HCT116 (cell line): ENCODE results near the gene GNB5. TPM values are rescaled to one million over a fixed set of nuclear protein-coding genes. Genes with fewer than 3 reads are reported as not detected.

Experiments used
- ATAC-seq: fragments of 200-7000 bp; cut with Tn5 transposase; 2 replicates; pipeline ENCODE4 v1.9.1; 2020; ENCODE audit warnings: mild to moderate bottlenecking, moderate library complexity
- BruUV-seq: library from RNA; stranded (reverse); fragments of 400-500 nt; replicated peaks from 2 replicates; lab custom pipeline; 2021; lab: Mats Ljungman, UMichigan
- CTCF ChIA-PET: fragments of 300-600 bp; sonication (Branson Sonifier 250); formaldehyde crosslinking; loops from one replicate; lab custom pipeline; 2021; ENCODE audit warnings: antibody characterized with exemption; lab: Charles Lee
- POLR2A ChIA-PET: fragments of 300-600, 350-600 bp; sonication (Branson Sonifier 250); formaldehyde crosslinking; loops from one replicate; lab custom pipeline; 2021; ENCODE audit warnings: antibody characterized with exemption; lab: Charles Lee
- RAD21 ChIA-PET, 2 experiments: fragments of 300-600 bp; sonication (Branson Sonifier 250); formaldehyde crosslinking; loops; one replicate each; lab custom pipeline; 2023; ENCODE audit warnings: low total read pairs in 2 of 2; ENCODE audit not compliant: uncharacterized antibody in 2 of 2, unreplicated experiment in 2 of 2, low non-redundant PET in 1 of 2; lab: Charles Lee
- DNase-seq: peaks from one replicate; pipeline ENCODE4 v3.0.0-alpha.2; 2010; ENCODE audit warnings: low read depth, low spot score
- H2AFZ ChIP-seq: fragments of 200-600 bp; shearing (Covaris generic), sonication (generic); 2 replicates; pipeline ENCODE4 v1.6.1; 2017; ENCODE audit warnings: low read depth, mixed run types, mixed read lengths, antibody characterized with exemption, low read length; ENCODE audit not compliant: poor library complexity, severe bottlenecking
- H3K27ac ChIP-seq: 2 replicates; pipeline ENCODE4 v1.5.1; 2012; ENCODE audit warnings: low read depth, low read length
- H3K27me3 ChIP-seq: fragments of 200-600 bp; sonication (generic); 2 replicates; pipeline ENCODE4 v1.6.1; 2016; ENCODE audit warnings: mixed run types, low read length, mixed read lengths; ENCODE audit not compliant: insufficient read depth
- H3K36me3 ChIP-seq, 2 experiments: fragments of 200-500 bp in 1 of 2; fragments of 200-600 bp in 1 of 2; sonication (Bioruptor generic) in 1 of 2; sonication (generic) in 1 of 2; 2 replicates each; pipeline versions ENCODE4 v1.5.1 to v1.6.1; 2014 to 2016; ENCODE audit warnings: low read length in 2 of 2, inconsistent platforms in 1 of 2, mixed read lengths in 1 of 2, mixed run types in 1 of 2; ENCODE audit not compliant: insufficient read depth in 2 of 2, control insufficient read depth in 1 of 2
- H3K4me1 ChIP-seq, 2 experiments: fragments of 200-600 bp in 1 of 2; sonication (generic) in 1 of 2; 2 replicates each; pipeline versions ENCODE4 v1.5.1 to v1.6.1; 2012 to 2017; ENCODE audit warnings: low read length in 2 of 2, inconsistent platforms in 1 of 2, mild to moderate bottlenecking in 1 of 2, mixed read lengths in 1 of 2, mixed run types in 1 of 2, moderate library complexity in 1 of 2; ENCODE audit not compliant: insufficient read depth in 2 of 2, control insufficient read depth in 1 of 2
- H3K4me2 ChIP-seq: fragments of 200-600 bp; sonication (generic); 2 replicates; pipeline ENCODE4 v1.6.1; 2017; ENCODE audit warnings: mixed run types, low read length, mixed read lengths
- H3K4me3 ChIP-seq, 2 experiments: fragments of 200-600 bp in 1 of 2; sonication (generic) in 1 of 2; replicated peaks in 1 of 2; 2 replicates each; pipeline ENCODE4 v1.5.1; 2011 to 2016; ENCODE audit warnings: low read length in 2 of 2, control low read depth in 1 of 2, low read depth in 1 of 2, mild to moderate bottlenecking in 1 of 2, mixed read lengths in 1 of 2, mixed run types in 1 of 2
- H3K79me2 ChIP-seq: fragments of 200-600 bp; sonication (generic); 2 replicates; pipeline ENCODE4 v1.6.1; 2017; ENCODE audit warnings: mild to moderate bottlenecking, mixed run types, low read length, moderate library complexity, mixed read lengths; ENCODE audit not compliant: insufficient read depth
- H3K9ac ChIP-seq: fragments of 200-600 bp; sonication (generic); 2 replicates; pipeline ENCODE4 v1.6.1; 2016; ENCODE audit warnings: low read length, mixed read lengths
- H3K9me2 ChIP-seq: fragments of 200-600 bp; sonication (generic), shearing (Covaris generic); 2 replicates; pipeline ENCODE4 v1.6.1; 2017; ENCODE audit warnings: mixed run types, mild to moderate bottlenecking, moderate library complexity; ENCODE audit not compliant: insufficient read depth
- H3K9me3 ChIP-seq, 2 experiments: fragments of 200-500 bp in 1 of 2; fragments of 200-600 bp in 1 of 2; sonication (Bioruptor generic) in 1 of 2; sonication (generic) in 1 of 2; 2 replicates each; pipeline ENCODE4 v1.6.1; 2014 to 2017; ENCODE audit warnings: low read length in 2 of 2, mixed read lengths in 2 of 2, inconsistent platforms in 1 of 2, low read depth in 1 of 2, mild to moderate bottlenecking in 1 of 2, mixed run types in 1 of 2, moderate library complexity in 1 of 2; ENCODE audit not compliant: control insufficient read depth in 1 of 2, insufficient read depth in 1 of 2
- H4K20me1 ChIP-seq: fragments of 200-600 bp; sonication (generic), shearing (Covaris generic); 2 replicates; pipeline ENCODE4 v1.6.1; 2017; ENCODE audit warnings: mixed run types, mild to moderate bottlenecking, moderate library complexity; ENCODE audit not compliant: insufficient read depth
- ATF3 ChIP-seq: IDR thresholded peaks from 2 replicates; pipeline ENCODE4 v1.6.1; 2012
- CBX3 ChIP-seq: IDR thresholded peaks from 2 replicates; pipeline ENCODE4 v1.6.1; 2012; ENCODE audit warnings: low read depth
- CEBPB ChIP-seq: IDR thresholded peaks from 2 replicates; pipeline ENCODE4 v1.6.1; 2012; ENCODE audit warnings: low read depth
- EGR1 ChIP-seq: IDR thresholded peaks from 2 replicates; pipeline ENCODE4 v1.6.1; 2012; ENCODE audit warnings: low read depth
- ELF1 ChIP-seq: IDR thresholded peaks from 2 replicates; pipeline ENCODE4 v1.6.1; 2012; ENCODE audit warnings: low read depth, borderline replicate concordance
- FOSL1 ChIP-seq: IDR thresholded peaks from 2 replicates; pipeline ENCODE4 v1.6.1; 2012; ENCODE audit warnings: low read depth
- JUND ChIP-seq: IDR thresholded peaks from 2 replicates; pipeline ENCODE4 v1.6.1; 2012
- POLR2A ChIP-seq: IDR thresholded peaks from 2 replicates; pipeline ENCODE4 v1.7.0; 2011; ENCODE audit warnings: borderline replicate concordance; ENCODE audit not compliant: insufficient read depth, insufficient read length; ENCODE audit errors: extremely low read depth
- POLR2AphosphoS5 ChIP-seq: IDR thresholded peaks from 2 replicates; pipeline ENCODE4 v1.6.1; 2011; ENCODE audit warnings: mild to moderate bottlenecking, low read depth, low read length, moderate library complexity
- RAD21 ChIP-seq: IDR thresholded peaks from 2 replicates; pipeline ENCODE4 v1.6.1; 2012; ENCODE audit warnings: low read depth, mild to moderate bottlenecking
- SIN3A ChIP-seq: IDR thresholded peaks from 2 replicates; pipeline ENCODE4 v1.6.1; 2012; ENCODE audit warnings: low read depth
- SP1 ChIP-seq: IDR thresholded peaks from 2 replicates; pipeline ENCODE4 v1.6.1; 2012; ENCODE audit warnings: low read depth
- TCF7L2 ChIP-seq: IDR thresholded peaks from 2 replicates; pipeline ENCODE4 v1.7.0; 2011; ENCODE audit warnings: borderline replicate concordance, inconsistent platforms; ENCODE audit not compliant: insufficient read depth, insufficient read length; ENCODE audit errors: extremely low read depth
- YY1 ChIP-seq: IDR thresholded peaks from 2 replicates; pipeline ENCODE4 v1.6.1; 2011; ENCODE audit warnings: low read length, low read depth, moderate library complexity, mild to moderate bottlenecking; ENCODE audit not compliant: insufficient replicate concordance; ENCODE audit errors: extremely low read depth
- ZFX ChIP-seq: fragments of 450-650 bp; IDR thresholded peaks from 2 replicates; pipeline ENCODE4 v1.6.1; 2017
- ZNF274 ChIP-seq: fragments of 200-500 bp; sonication (Bioruptor generic); IDR thresholded peaks from 2 replicates; pipeline ENCODE4 v1.6.1; 2014; ENCODE audit warnings: mild to moderate bottlenecking, low read depth, low read length, inconsistent platforms
- intact Hi-C: fragments of 100-400 bp; cut with micrococcal nuclease; formaldehyde crosslinking; loops from 2 replicates; pipeline ENCODE4 v1.10.0; 2022
- total RNA-seq: library from RNA; stranded (reverse); gene quantifications from one replicate; pipeline ENCODE4 v1.2.1, GENCODE V29; 2021; ENCODE audit not compliant: unreplicated experiment
- TF ChIP-seq, protein P1 (sequence below): IDR thresholded peaks from 2 replicates; pipeline ENCODE4 v1.6.1; 2011; ENCODE audit warnings: mild to moderate bottlenecking, low read length, moderate library complexity; ENCODE audit not compliant: insufficient replicate concordance; ENCODE audit errors: extremely low read depth
- TF ChIP-seq, protein P2 (sequence below), 3 experiments: fragments of 200-600 bp in 1 of 3; sonication (generic) in 1 of 3; IDR thresholded peaks in 2 of 3; conservative IDR thresholded peaks in 1 of 3; 2 replicates each; pipeline ENCODE4 v1.5.1; 2012 to 2017; ENCODE audit warnings: low read depth in 2 of 3, low read length in 2 of 3, antibody characterized with exemption in 1 of 3, borderline replicate concordance in 1 of 3, control low read depth in 1 of 3, mild to moderate bottlenecking in 1 of 3, mixed read lengths in 1 of 3, mixed run types in 1 of 3, moderate library complexity in 1 of 3; ENCODE audit not compliant: insufficient read depth in 1 of 3

The GNB5 gene
- total RNA-seq, 1 experiment from 2014 or later: 27.6 TPM

GRCh38 chr15:52200831-52201365 lies 9.7 kb upstream of the GNB5 start (continued):
- TF ChIP-seq FOSL1 (no peak), ZFX (no peak)
- TF ChIP-seq, protein P1, sequence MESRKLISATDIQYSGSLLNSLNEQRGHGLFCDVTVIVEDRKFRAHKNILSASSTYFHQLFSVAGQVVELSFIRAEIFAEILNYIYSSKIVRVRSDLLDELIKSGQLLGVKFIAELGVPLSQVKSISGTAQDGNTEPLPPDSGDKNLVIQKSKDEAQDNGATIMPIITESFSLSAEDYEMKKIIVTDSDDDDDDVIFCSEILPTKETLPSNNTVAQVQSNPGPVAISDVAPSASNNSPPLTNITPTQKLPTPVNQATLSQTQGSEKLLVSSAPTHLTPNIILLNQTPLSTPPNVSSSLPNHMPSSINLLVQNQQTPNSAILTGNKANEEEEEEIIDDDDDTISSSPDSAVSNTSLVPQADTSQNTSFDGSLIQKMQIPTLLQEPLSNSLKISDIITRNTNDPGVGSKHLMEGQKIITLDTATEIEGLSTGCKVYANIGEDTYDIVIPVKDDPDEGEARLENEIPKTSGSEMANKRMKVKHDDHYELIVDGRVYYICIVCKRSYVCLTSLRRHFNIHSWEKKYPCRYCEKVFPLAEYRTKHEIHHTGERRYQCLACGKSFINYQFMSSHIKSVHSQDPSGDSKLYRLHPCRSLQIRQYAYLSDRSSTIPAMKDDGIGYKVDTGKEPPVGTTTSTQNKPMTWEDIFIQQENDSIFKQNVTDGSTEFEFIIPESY: no peak
- TF ChIP-seq, all 23 proteins: peak for 0

- no peaks in the 10 kb centered on the region for H3K4me1 ChIP-seq
- H3K4me3 ChIP-seq: no peak overlapping the region
- no peak overlapping the region for H3K9ac ChIP-seq
- no peak overlapping the region for H3K27ac ChIP-seq
- no peak overlapping the region for H3K4me2 ChIP-seq
- no peaks in the 10 kb centered on the region for H3K27me3 ChIP-seq
- no TSS peak for BruUV-seq
- no peaks in the 10 kb centered on the region for H3K9me3 ChIP-seq
- no peaks in the 10 kb centered on the region for H3K9me2 ChIP-seq
- CTCF ChIA-PET: interaction anchor here (1.6 to 2.8 kb wide), 2 partner anchors 9 to 18 kb away, joined by 3 to 13 read pairs; no protein-coding TSS in a partner anchor
- DNase-seq: no peak
- ATAC-seq: no peak
- no peaks in the 10 kb centered on the region for H4K20me1 ChIP-seq
- TF ChIP-seq ZNF274: no peak
- TF ChIP-seq EGR1: no peak
- no peak for TF ChIP-seq TCF7L2
- TF ChIP-seq, protein P1: no peak
- no peak for TF ChIP-seq ATF3
- TF ChIP-seq POLR2AphosphoS5: no peak
- TF ChIP-seq JUND: no peak
- TF ChIP-seq, protein P2, sequence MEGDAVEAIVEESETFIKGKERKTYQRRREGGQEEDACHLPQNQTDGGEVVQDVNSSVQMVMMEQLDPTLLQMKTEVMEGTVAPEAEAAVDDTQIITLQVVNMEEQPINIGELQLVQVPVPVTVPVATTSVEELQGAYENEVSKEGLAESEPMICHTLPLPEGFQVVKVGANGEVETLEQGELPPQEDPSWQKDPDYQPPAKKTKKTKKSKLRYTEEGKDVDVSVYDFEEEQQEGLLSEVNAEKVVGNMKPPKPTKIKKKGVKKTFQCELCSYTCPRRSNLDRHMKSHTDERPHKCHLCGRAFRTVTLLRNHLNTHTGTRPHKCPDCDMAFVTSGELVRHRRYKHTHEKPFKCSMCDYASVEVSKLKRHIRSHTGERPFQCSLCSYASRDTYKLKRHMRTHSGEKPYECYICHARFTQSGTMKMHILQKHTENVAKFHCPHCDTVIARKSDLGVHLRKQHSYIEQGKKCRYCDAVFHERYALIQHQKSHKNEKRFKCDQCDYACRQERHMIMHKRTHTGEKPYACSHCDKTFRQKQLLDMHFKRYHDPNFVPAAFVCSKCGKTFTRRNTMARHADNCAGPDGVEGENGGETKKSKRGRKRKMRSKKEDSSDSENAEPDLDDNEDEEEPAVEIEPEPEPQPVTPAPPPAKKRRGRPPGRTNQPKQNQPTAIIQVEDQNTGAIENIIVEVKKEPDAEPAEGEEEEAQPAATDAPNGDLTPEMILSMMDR (IDR thresholded peaks at IDR 0.05 in 2 of 3, conservative IDR thresholded peaks at IDR 0.05 in 1 of 3; ENCODE audit: borderline replicate concordance in 1 of 3, insufficient read depth in 1 of 3, low read depth in 2 of 3, low read length in 2 of 3): no peak
- TF ChIP-seq RAD21: no peak
- no peak for TF ChIP-seq SP1
- TF ChIP-seq SIN3A: no peak
- no peak for TF ChIP-seq YY1
- TF ChIP-seq CBX3: no peak
- no peak for TF ChIP-seq CEBPB
- no peak for TF ChIP-seq ELF1
- no peak for TF ChIP-seq ZFX
- no peak for TF ChIP-seq FOSL1
- TF ChIP-seq POLR2A: no peak
- RAD21 ChIA-PET: no interaction called here
- H3K79me2 ChIP-seq: no peaks in the 10 kb centered on the region
- intact Hi-C loops: no loop called here
- POLR2A ChIA-PET: no interaction called here
- H2AFZ ChIP-seq: no peak overlapping the region
- H3K36me3 ChIP-seq: peaks cover 10 to 13% of the 10 kb centered on the region in 2 experiments; a peak in 3 of 4 replicates
These were observed 8.1 kb upstream of the GNB5 start for GRCh38 chr15:52199271-52199670.
